ENCODE measurements around the gene LRRC38.

Gene LRRC38

DNA sequence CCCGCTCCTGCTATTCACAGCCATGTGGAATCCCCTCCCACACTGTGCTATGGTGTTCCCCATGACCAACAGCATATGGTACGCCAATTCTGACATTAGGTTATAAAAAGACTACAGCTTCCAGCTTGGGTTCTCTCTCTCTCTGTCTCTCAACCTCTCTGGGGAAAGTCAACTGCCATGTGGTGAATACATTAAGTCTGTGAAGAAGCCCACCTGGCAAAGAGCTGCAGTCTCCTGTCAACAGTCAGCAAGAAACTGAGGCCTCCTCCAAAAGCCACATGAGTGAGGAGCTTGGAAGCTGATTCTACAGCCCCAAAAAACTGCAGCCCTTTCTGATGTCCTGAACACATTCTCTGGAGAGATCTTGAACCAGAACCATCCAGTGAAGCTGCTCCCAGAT is 25.0 kb upstream of the LRRC38 start:
- TF ChIP-seq, protein P1, sequence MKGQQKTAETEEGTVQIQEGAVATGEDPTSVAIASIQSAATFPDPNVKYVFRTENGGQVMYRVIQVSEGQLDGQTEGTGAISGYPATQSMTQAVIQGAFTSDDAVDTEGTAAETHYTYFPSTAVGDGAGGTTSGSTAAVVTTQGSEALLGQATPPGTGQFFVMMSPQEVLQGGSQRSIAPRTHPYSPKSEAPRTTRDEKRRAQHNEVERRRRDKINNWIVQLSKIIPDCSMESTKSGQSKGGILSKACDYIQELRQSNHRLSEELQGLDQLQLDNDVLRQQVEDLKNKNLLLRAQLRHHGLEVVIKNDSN (IDR thresholded peaks at IDR 0.05): no peak
- TF ChIP-seq CREB1 (IDR thresholded peaks at IDR 0.05; ENCODE audit: low read depth) (no peak), TCF12 (IDR thresholded peaks at IDR 0.05; ENCODE audit: low read depth) (no peak), EP300 (IDR thresholded peaks at IDR 0.05; ENCODE audit: borderline replicate concordance) (no peak), EGR1 (IDR thresholded peaks at IDR 0.05) (no peak), YY1 (IDR thresholded peaks at IDR 0.05; ENCODE audit: low read depth) (no peak), CEBPB (IDR thresholded peaks at IDR 0.05) (no peak), MAX (IDR thresholded peaks at IDR 0.05) (no peak), TEAD4 (IDR thresholded peaks at IDR 0.05) (no peak), ZBTB7A (IDR thresholded peaks at IDR 0.05; ENCODE audit: low read depth) (no peak), NFIC (IDR thresholded peaks at IDR 0.05) (no peak), FOXM1 (IDR thresholded peaks at IDR 0.05; ENCODE audit: borderline replicate concordance, low read depth) (no peak)
- TF ChIP-seq, protein P2, sequence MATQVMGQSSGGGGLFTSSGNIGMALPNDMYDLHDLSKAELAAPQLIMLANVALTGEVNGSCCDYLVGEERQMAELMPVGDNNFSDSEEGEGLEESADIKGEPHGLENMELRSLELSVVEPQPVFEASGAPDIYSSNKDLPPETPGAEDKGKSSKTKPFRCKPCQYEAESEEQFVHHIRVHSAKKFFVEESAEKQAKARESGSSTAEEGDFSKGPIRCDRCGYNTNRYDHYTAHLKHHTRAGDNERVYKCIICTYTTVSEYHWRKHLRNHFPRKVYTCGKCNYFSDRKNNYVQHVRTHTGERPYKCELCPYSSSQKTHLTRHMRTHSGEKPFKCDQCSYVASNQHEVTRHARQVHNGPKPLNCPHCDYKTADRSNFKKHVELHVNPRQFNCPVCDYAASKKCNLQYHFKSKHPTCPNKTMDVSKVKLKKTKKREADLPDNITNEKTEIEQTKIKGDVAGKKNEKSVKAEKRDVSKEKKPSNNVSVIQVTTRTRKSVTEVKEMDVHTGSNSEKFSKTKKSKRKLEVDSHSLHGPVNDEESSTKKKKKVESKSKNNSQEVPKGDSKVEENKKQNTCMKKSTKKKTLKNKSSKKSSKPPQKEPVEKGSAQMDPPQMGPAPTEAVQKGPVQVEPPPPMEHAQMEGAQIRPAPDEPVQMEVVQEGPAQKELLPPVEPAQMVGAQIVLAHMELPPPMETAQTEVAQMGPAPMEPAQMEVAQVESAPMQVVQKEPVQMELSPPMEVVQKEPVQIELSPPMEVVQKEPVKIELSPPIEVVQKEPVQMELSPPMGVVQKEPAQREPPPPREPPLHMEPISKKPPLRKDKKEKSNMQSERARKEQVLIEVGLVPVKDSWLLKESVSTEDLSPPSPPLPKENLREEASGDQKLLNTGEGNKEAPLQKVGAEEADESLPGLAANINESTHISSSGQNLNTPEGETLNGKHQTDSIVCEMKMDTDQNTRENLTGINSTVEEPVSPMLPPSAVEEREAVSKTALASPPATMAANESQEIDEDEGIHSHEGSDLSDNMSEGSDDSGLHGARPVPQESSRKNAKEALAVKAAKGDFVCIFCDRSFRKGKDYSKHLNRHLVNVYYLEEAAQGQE (IDR thresholded peaks at IDR 0.05; ENCODE audit: low read depth): no peak

GRCh38 chr1:13536571-13536970 is 22.8 kb upstream of the LRRC38 start:
- TF ChIP-seq MAX (IDR thresholded peaks at IDR 0.05) (no peak), EP300 (IDR thresholded peaks at IDR 0.05; ENCODE audit: borderline replicate concordance) (no peak), NFIC (IDR thresholded peaks at IDR 0.05) (no peak), YY1 (IDR thresholded peaks at IDR 0.05; ENCODE audit: low read depth) (no peak), FOXM1 (IDR thresholded peaks at IDR 0.05; ENCODE audit: borderline replicate concordance, low read depth) (no peak), ZBTB7A (IDR thresholded peaks at IDR 0.05; ENCODE audit: low read depth) (no peak), CEBPB (IDR thresholded peaks at IDR 0.05) (no peak), RAD21 (IDR thresholded peaks at IDR 0.05; ENCODE audit: low read depth) (no peak), TAF1 (IDR thresholded peaks at IDR 0.05; ENCODE audit: low read depth) (no peak)
- TF ChIP-seq, protein P1 (IDR thresholded peaks at IDR 0.05): no peak
- TF ChIP-seq, protein P2 (IDR thresholded peaks at IDR 0.05; ENCODE audit: low read depth): no peak

DNA sequence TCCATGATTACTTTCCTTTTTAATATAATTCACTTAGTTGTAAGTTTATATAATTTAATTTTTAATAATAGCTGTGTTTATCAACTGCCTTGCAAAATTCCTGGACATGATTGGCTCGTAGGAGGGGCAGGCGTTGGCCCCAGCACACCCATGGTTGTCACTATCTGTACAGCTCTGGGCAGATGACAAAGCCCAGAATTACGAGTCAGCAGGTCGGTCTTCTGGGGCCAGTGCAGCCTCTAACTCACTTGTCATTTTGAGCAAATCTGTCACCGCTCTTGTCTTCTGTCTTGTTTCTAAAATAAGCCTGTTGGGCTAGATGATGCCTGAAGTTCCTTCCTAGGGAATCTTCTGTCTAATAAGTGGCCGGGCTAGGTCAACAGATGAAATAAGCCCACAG is 21.4 kb upstream of the LRRC38 start:
- TF ChIP-seq TAF1 (IDR thresholded peaks at IDR 0.05; ENCODE audit: low read depth): no peak
- TF ChIP-seq EP300 (IDR thresholded peaks at IDR 0.05; ENCODE audit: borderline replicate concordance): no peak
- TF ChIP-seq TEAD4 (IDR thresholded peaks at IDR 0.05): no peak

DNA sequence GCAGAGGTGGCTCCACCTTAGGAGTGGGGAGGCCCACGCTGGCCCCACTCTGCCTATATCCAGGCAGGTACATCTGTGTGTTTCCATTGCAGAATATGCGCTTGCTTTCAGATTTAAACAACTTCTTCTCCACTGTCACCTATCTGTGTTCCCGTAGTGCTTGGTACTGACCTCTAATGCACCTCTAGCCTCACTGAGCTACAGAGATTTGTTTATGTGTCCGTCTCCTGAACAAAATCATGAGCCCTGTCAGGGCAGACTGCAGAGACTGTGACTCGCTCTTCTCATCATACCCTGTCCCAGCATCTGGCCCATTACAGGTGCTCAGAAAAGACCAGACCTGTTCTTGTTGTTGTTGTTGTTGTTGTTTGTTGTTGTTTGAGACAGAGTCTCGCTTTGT is 14.5 kb upstream of the LRRC38 start:
- TF ChIP-seq RAD21 (IDR thresholded peaks at IDR 0.05; ENCODE audit: low read depth): no peak
- TF ChIP-seq FOXM1 (IDR thresholded peaks at IDR 0.05; ENCODE audit: borderline replicate concordance, low read depth): no peak
- TF ChIP-seq, protein P2 (IDR thresholded peaks at IDR 0.05; ENCODE audit: low read depth): no peak
- TF ChIP-seq TAF1 (IDR thresholded peaks at IDR 0.05; ENCODE audit: low read depth): no peak

DNA sequence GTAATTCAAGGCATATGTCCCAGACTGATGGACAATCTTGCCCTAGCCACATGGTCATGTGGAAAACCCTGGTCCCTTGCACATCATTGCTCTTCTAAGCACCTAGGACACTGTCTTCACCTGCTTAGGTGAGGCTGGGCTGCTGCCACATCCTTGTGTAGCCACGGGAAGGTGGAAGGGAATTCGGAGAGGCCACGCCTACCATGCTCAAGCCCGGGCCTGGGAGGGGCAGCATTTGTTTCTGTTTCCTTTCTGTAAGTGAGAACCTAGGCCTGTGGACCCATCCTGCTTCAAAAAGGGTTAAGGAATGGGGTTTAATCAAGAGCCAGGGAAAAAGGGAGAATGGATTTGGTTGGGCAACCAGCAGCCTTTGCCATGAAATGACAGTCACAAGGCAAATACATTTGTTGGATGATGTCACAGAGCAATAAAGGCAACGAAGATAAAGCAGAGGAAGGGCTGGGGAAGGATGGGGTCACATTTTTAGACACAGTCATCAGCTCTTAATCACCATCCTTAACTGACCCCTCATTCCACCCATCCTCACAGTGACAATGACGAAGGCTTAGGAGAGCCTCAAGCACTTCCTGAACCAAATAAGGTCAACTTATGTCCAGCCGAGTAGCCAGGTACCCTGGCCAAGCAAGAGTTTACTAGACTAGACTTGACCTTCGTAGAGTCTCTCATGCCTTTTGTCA is 10.1 kb upstream of the LRRC38 start:
- no peak for TF ChIP-seq FOXM1 (IDR thresholded peaks at IDR 0.05; ENCODE audit: borderline replicate concordance, low read depth)
- TF ChIP-seq TAF1 (IDR thresholded peaks at IDR 0.05; ENCODE audit: low read depth): no peak
